Endothelial cell of umbilical vein (primary cell): ENCODE data around the gene CCDC136. TPM values are rescaled to one million over a fixed set of nuclear protein-coding genes. Genes with fewer than 3 reads are reported as not detected.

ENCODE experiments used
- BruUV-seq: library from RNA; stranded (reverse); fragments of 400-500 nt; replicated peaks from 2 replicates; lab custom pipeline; 2021; lab: Mats Ljungman, UMichigan
- CTCF ChIA-PET: fragments of 300-600, 350-600 bp; sonication (Branson Sonifier 250); formaldehyde crosslinking; loops from one replicate; lab custom pipeline; 2021; ENCODE audit warnings: antibody characterized with exemption, inconsistent platforms; lab: Charles Lee
- POLR2A ChIA-PET: fragments of 300-600, 350-600 bp; sonication (Branson Sonifier 250); formaldehyde crosslinking; loops from one replicate; lab custom pipeline; 2021; ENCODE audit warnings: antibody characterized with exemption, inconsistent platforms; lab: Charles Lee
- DNase-seq: peaks from one replicate; pipeline ENCODE4 v3.0.0-alpha.2; 2011; ENCODE audit warnings: low read depth, low spot score
- FAIRE-seq: peaks from 2 replicates; lab custom pipeline; 2011; peaks lifted over from hg19 to GRCh38; lab: Jason Lieb, UNC
- H2AFZ ChIP-seq: 2 replicates; pipeline ENCODE4 v1.6.0; 2012; ENCODE audit warnings: low read depth, low read length, control low read depth, inconsistent platforms
- H3K27ac ChIP-seq: 2 replicates; pipeline ENCODE4 v1.5.1; 2011; ENCODE audit warnings: low read depth, mild to moderate bottlenecking, control low read depth, low read length, moderate library complexity; ENCODE audit not compliant: insufficient read depth
- H3K27me3 ChIP-seq, 2 experiments: 2 replicates each; pipeline versions ENCODE4 v1.6.0 to v1.6.1; 2011; ENCODE audit warnings: low read length in 2 of 2, mixed read lengths in 1 of 2; ENCODE audit not compliant: control insufficient read depth in 2 of 2, insufficient read depth in 2 of 2
- H3K36me3 ChIP-seq, 2 experiments: 2 replicates in 1 of 2; 3 replicates in 1 of 2; pipeline ENCODE4 v1.5.1; 2011; ENCODE audit warnings: low read length in 2 of 2, mild to moderate bottlenecking in 1 of 2, moderate library complexity in 1 of 2; ENCODE audit not compliant: control insufficient read depth in 2 of 2, insufficient read depth in 2 of 2; ENCODE audit errors: extremely low read depth in 1 of 2
- H3K4me1 ChIP-seq: 3 replicates; pipeline ENCODE4 v1.5.1; 2011; ENCODE audit warnings: mild to moderate bottlenecking, low read length; ENCODE audit not compliant: control insufficient read depth, insufficient read depth; ENCODE audit errors: extremely low read depth
- H3K4me2 ChIP-seq: 2 replicates; pipeline ENCODE4 v1.6.1; 2011; ENCODE audit warnings: low read length, control low read depth, mixed read lengths; ENCODE audit not compliant: insufficient read depth
- H3K4me3 ChIP-seq, 3 experiments: fragments of 200-600 bp in 1 of 3; sonication (generic), shearing (Covaris generic) in 1 of 3; replicated peaks in 1 of 3; 2 replicates each; pipeline ENCODE4 v1.5.1; 2011 to 2016; ENCODE audit warnings: control low read depth in 3 of 3, low read length in 3 of 3, mild to moderate bottlenecking in 2 of 3, inconsistent platforms in 1 of 3, low read depth in 1 of 3, moderate library complexity in 1 of 3; ENCODE audit not compliant: insufficient read depth in 1 of 3
- H3K79me2 ChIP-seq: 2 replicates; pipeline ENCODE4 v1.6.0; 2012; ENCODE audit warnings: low read length, inconsistent platforms; ENCODE audit not compliant: control insufficient read depth, insufficient read depth
- H3K9ac ChIP-seq: replicated peaks from 2 replicates; pipeline ENCODE3; 2011; ENCODE audit warnings: low read length, control low read depth; ENCODE audit not compliant: insufficient read depth; ENCODE audit errors: extremely low read depth
- H3K9me1 ChIP-seq: replicated peaks from 3 replicates; pipeline ENCODE4 v1.6.0; 2011; ENCODE audit warnings: mild to moderate bottlenecking, low read length; ENCODE audit not compliant: control insufficient read depth, insufficient read depth; ENCODE audit errors: extremely low read depth
- H3K9me3 ChIP-seq: replicated peaks from 2 replicates; pipeline ENCODE4 v1.5.1; 2012; ENCODE audit warnings: low read length, inconsistent platforms; ENCODE audit not compliant: control insufficient read depth, insufficient read depth
- H4K20me1 ChIP-seq: replicated peaks from 2 replicates; pipeline ENCODE3; 2011; ENCODE audit warnings: mild to moderate bottlenecking, low read length; ENCODE audit not compliant: control insufficient read depth, insufficient read depth; ENCODE audit errors: extremely low read depth
- EZH2 ChIP-seq: IDR thresholded peaks from 2 replicates; pipeline ENCODE4 v1.6.1; 2012; ENCODE audit warnings: borderline replicate concordance, low read depth, mild to moderate bottlenecking, moderate library complexity, low read length, inconsistent platforms; ENCODE audit not compliant: severe bottlenecking
- FOS ChIP-seq: IDR thresholded peaks from 2 replicates; pipeline ENCODE4 v1.6.1; 2011; ENCODE audit warnings: mild to moderate bottlenecking, low read length, moderate library complexity, borderline replicate concordance; ENCODE audit not compliant: insufficient read depth
- GATA2 ChIP-seq: IDR thresholded peaks from 2 replicates; pipeline ENCODE4 v1.7.0; 2011; ENCODE audit warnings: low read depth, mild to moderate bottlenecking, moderate library complexity, mixed read lengths, low read length; ENCODE audit not compliant: insufficient read length, insufficient read depth
- JUN ChIP-seq: IDR thresholded peaks from 2 replicates; pipeline ENCODE4 v1.6.1; 2011; ENCODE audit warnings: borderline replicate concordance, low read depth; ENCODE audit not compliant: insufficient read length, insufficient read depth
- MYC ChIP-seq: IDR thresholded peaks from one replicate; pipeline ENCODE4 v1.6.1; 2011; ENCODE audit warnings: mild to moderate bottlenecking, low read depth, low read length
- POLR2A ChIP-seq: IDR thresholded peaks from 2 replicates; pipeline ENCODE4 v1.6.1; 2012; ENCODE audit warnings: low read depth, mild to moderate bottlenecking, control low read depth, low read length
- POLR2AphosphoS5 ChIP-seq: IDR thresholded peaks from 2 replicates; pipeline ENCODE4 v1.6.1; 2012; ENCODE audit warnings: low read depth, mild to moderate bottlenecking, control low read depth, low read length, moderate library complexity; ENCODE audit not compliant: insufficient read depth
- dilution Hi-C: fragments of 300-500 bp; cut with MboI; formaldehyde crosslinking; loops from one replicate; pipeline ENCODE4 v1.15.0; 2019; ENCODE audit warnings: low sequenced_read_pairs; ENCODE audit not compliant: extremely low pct_ligation_motif_present
- intact Hi-C: fragments of 100-400 bp; cut with micrococcal nuclease; formaldehyde crosslinking; loops from one replicate; pipeline ENCODE4 v1.10.0; 2022
- polyA plus RNA-seq, 4 experiments: library from polyadenylated mRNA; depleted of rRNA in 3 of 4; stranded (reverse) in 3 of 4; unstranded in 1 of 4; fragments of >200 nt; gene quantifications; 2 replicates each; pipeline versions ENCODE4 v1.2.1 to v1.2.3, GENCODE V29; 2011 to 2012; ENCODE audit warnings: missing spikeins in 1 of 4
- total RNA-seq: library from RNA; stranded (reverse); gene quantifications from 2 replicates; pipeline ENCODE4 v1.2.3, GENCODE V29; 2021
- TF ChIP-seq, protein P1 (sequence below), 2 donors: IDR thresholded peaks; 1 replicate in 1 of 2; 2 replicates in 1 of 2; pipeline ENCODE4 v1.5.1; 2011; ENCODE audit warnings: low read length in 2 of 2, mild to moderate bottlenecking in 2 of 2, moderate library complexity in 2 of 2, control low read depth in 1 of 2, inconsistent platforms in 1 of 2, low read depth in 1 of 2; ENCODE audit not compliant: insufficient read depth in 1 of 2; ENCODE audit errors: extremely low read depth in 1 of 2
- TF ChIP-seq, protein P2 (sequence below): IDR thresholded peaks from 2 replicates; pipeline ENCODE4 v1.6.1; 2011; ENCODE audit not compliant: insufficient read depth, insufficient read length

Gene CCDC136
- total and polyA plus RNA-seq, 2 donors (not counting 3 experiments of a cell fraction or from before 2014, with no cell fraction given) = 1.8 to 3.3 TPM

DNA sequence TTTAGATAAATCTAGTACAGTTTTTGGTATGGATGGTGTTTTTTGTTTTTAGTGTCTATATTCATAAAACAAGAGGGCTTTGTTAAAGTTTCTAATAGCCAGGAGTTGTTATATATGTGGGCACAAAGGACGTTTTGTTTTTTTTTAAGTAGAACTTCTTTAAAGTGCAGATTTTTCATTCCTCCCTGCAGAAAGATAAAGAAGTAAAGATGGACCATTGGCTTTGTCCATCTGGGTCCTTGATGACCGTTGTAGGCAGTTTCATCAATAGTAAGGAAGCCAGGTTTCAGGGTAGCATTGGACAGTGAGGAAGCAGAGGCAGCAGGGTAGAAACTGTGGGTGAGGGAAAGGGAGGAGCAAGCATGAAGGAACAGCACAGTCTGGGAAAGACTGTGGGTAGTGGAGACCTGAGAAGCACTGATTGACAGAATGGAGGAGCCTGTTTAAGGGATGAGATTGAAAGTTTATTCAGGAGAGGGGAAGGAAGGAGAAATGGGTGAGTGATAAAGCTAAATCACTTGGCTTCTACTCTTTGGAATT lies 47.3 kb upstream of the CCDC136 start:
- Histone ChIP-seq H3K79me2 (peaks cover 98% of the 10 kb centered on the region), H4K20me1 (peaks cover 23% of the 10 kb centered on the region), H3K27me3 (no peaks in the 10 kb centered on the region), H2AFZ (no peak overlapping the region), H3K9me1 (no peaks in the 10 kb centered on the region), H3K4me1 (peaks cover 21% of the 10 kb centered on the region), H3K9ac (no peak overlapping the region), H3K4me2 (no peak overlapping the region), H3K27ac (no peak overlapping the region), H3K9me3 (no peaks in the 10 kb centered on the region), H3K36me3 (peaks cover 4 to 11% of the 10 kb centered on the region in 2 experiments), H3K4me3 (no peak overlapping the region)
- no TSS peak for BruUV-seq
- ChIA-PET CTCF (no interaction called here), POLR2A (no interaction called here)
- intact Hi-C loops (no loop called here), dilution Hi-C loops (no loop called here)
- no peak for DNase-seq
- TF ChIP-seq POLR2A = no peak
- FAIRE-seq = no peak

DNA sequence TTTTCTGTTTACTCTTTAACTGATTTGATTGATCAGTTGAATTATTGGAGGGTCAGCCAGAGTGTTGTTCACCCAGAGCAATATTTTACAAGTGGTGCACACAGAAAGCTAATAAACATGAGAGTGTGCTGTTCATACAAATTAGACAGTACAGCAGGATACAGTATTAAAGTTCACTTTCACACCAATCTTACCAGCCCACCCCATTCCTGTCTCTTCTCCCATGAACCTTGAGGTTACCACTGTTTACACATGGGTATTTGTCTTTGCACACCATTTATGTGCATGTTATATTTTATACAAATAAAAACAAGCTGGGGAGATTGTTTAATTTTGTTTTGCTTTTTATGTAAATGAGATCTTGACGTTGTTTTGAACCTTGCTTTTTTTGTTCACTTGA lies 46.1 kb upstream of the CCDC136 start:
- TF ChIP-seq FOS = no peak
- TF ChIP-seq, protein P1, sequence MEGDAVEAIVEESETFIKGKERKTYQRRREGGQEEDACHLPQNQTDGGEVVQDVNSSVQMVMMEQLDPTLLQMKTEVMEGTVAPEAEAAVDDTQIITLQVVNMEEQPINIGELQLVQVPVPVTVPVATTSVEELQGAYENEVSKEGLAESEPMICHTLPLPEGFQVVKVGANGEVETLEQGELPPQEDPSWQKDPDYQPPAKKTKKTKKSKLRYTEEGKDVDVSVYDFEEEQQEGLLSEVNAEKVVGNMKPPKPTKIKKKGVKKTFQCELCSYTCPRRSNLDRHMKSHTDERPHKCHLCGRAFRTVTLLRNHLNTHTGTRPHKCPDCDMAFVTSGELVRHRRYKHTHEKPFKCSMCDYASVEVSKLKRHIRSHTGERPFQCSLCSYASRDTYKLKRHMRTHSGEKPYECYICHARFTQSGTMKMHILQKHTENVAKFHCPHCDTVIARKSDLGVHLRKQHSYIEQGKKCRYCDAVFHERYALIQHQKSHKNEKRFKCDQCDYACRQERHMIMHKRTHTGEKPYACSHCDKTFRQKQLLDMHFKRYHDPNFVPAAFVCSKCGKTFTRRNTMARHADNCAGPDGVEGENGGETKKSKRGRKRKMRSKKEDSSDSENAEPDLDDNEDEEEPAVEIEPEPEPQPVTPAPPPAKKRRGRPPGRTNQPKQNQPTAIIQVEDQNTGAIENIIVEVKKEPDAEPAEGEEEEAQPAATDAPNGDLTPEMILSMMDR (IDR thresholded peaks at IDR 0.05; ENCODE audit: extremely low read depth in 1 of 2, insufficient read depth in 1 of 2, low read depth in 1 of 2, low read length in 2 of 2) = no peak
- no peak for TF ChIP-seq POLR2AphosphoS5
- no peak for TF ChIP-seq MYC
- no peak for TF ChIP-seq JUN
- TF ChIP-seq GATA2 = no peak
- TF ChIP-seq, protein P2, sequence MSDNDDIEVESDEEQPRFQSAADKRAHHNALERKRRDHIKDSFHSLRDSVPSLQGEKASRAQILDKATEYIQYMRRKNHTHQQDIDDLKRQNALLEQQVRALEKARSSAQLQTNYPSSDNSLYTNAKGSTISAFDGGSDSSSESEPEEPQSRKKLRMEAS = no peak
- TF ChIP-seq POLR2A = no peak
- TF ChIP-seq EZH2 = no peak
- Histone ChIP-seq H3K4me3 (no peak overlapping the region), H2AFZ (no peak overlapping the region), H3K4me1 (peaks cover 13% of the 10 kb centered on the region), H3K27me3 (no peaks in the 10 kb centered on the region), H4K20me1 (peaks cover 23% of the 10 kb centered on the region), H3K9me3 (no peaks in the 10 kb centered on the region), H3K79me2 (peaks cover 94% of the 10 kb centered on the region), H3K9me1 (no peaks in the 10 kb centered on the region), H3K27ac (no peak overlapping the region), H3K9ac (no peak overlapping the region), H3K4me2 (no peak overlapping the region), H3K36me3 (peaks cover 7 to 18% of the 10 kb centered on the region in 2 experiments)
- ChIA-PET CTCF (no interaction called here), POLR2A (no interaction called here)
- BruUV-seq = no TSS peak
- FAIRE-seq (no peak), DNase-seq (no peak)
- dilution Hi-C loops = no loop called here
- intact Hi-C loops = no loop called here
